IPS-18a (cell line): ENCODE measurements around the gene RTKN.
A peak's percentile ranks its signal among the peaks of the same experiment; 100 is the strongest.

Source experiments
- H3K27ac ChIP-seq: one replicate; pipeline ENCODE4 v1.5.1; 2013; ENCODE audit warnings: low read length
- H3K27me3 ChIP-seq: one replicate; pipeline ENCODE4 v1.6.1; 2013; ENCODE audit warnings: mild to moderate bottlenecking, low read length; ENCODE audit not compliant: control insufficient read depth, insufficient read depth
- H3K36me3 ChIP-seq: one replicate; pipeline ENCODE4 v1.6.1; 2013; ENCODE audit warnings: low read depth, low read length; ENCODE audit not compliant: control insufficient read depth
- H3K4me1 ChIP-seq: one replicate; pipeline ENCODE4 v1.6.1; 2013; ENCODE audit warnings: low read depth, low read length; ENCODE audit not compliant: control insufficient read depth
- H3K4me3 ChIP-seq: one replicate; pipeline ENCODE4 v1.5.1; 2013; ENCODE audit warnings: low read length
- H3K9ac ChIP-seq: one replicate; pipeline ENCODE4 v1.6.1; 2013; ENCODE audit warnings: mild to moderate bottlenecking, low read length, moderate library complexity
- H3K9me3 ChIP-seq: one replicate; pipeline ENCODE4 v1.6.1; 2013; ENCODE audit warnings: low read depth, low read length; ENCODE audit not compliant: control insufficient read depth

Gene RTKN

GRCh38 chr2:74381751-74382150 is 60.0 kb downstream of the RTKN start:
- Histone ChIP-seq H3K4me3 (no peak overlapping the region), H3K9me3 (no peaks in the 10 kb centered on the region), H3K9ac (no peak overlapping the region), H3K27ac (no peak overlapping the region), H3K27me3 (no peaks in the 10 kb centered on the region), H3K36me3 (peaks cover 18% of the 10 kb centered on the region), H3K4me1 (peaks cover 4% of the 10 kb centered on the region)

- Histone ChIP-seq H3K4me3 (peak within 1 kb of the TSS; percentile 36), H3K36me3 (peaks cover 18% of the 10 kb centered on the region), H3K27ac (no peak within 1 kb of the TSS), H3K9me3 (no peaks in the 10 kb centered on the region), H3K4me1 (peaks cover 4% of the 10 kb centered on the region), H3K27me3 (no peaks in the 10 kb centered on the region), H3K9ac (no peak within 1 kb of the TSS)
These were observed 61.6 kb downstream of the RTKN start, which contains the start of gene DCTN1 for GRCh38 chr2:74379851-74380789. DCTN1 (minus strand) TSS chr2:74380311; CDS start chr2:74380037, 274 bp downstream.

GRCh38 chr2:74378007-74378406 is 63.7 kb downstream of the RTKN start:
- H3K9ac ChIP-seq: no peak overlapping the region
- no peak overlapping the region for H3K4me3 ChIP-seq
- H3K27ac ChIP-seq: no peak overlapping the region
- peaks cover 10% of the 10 kb centered on the region for H3K36me3 ChIP-seq
- H3K4me1 ChIP-seq: peaks cover 18% of the 10 kb centered on the region
- no peaks in the 10 kb centered on the region for H3K9me3 ChIP-seq
- no peaks in the 10 kb centered on the region for H3K27me3 ChIP-seq

- no peaks in the 10 kb centered on the region for H3K27me3 ChIP-seq
- H3K9ac ChIP-seq: no peak overlapping the region
- peaks cover 18% of the 10 kb centered on the region for H3K4me1 ChIP-seq
- H3K4me3 ChIP-seq: no peak overlapping the region
- no peaks in the 10 kb centered on the region for H3K9me3 ChIP-seq
- H3K27ac ChIP-seq: no peak overlapping the region
- H3K36me3 ChIP-seq: peaks cover 16% of the 10 kb centered on the region
These were observed 65.9 kb downstream of the RTKN start for GRCh38 chr2:74375838-74376237.
